HEK293 (cell line): ENCODE measurements around the gene NSL1.

Source experiments
- BCL11B ChIP-seq: fragments of 450-650 bp; formaldehyde crosslinking; IDR thresholded peaks from 2 replicates; pipeline ENCODE4 v1.5.1; 2016; ENCODE audit warnings: low read depth, missing biosample characterization, missing genetic modification characterization
- HOXA7 ChIP-seq: sonication (generic); formaldehyde crosslinking; IDR thresholded peaks from 2 replicates; pipeline ENCODE4 v1.8.1; 2022; ENCODE audit warnings: missing genetic modification reagents, borderline replicate concordance
- TCF7L2 ChIP-seq: IDR thresholded peaks from 2 replicates; pipeline ENCODE4 v1.6.1; 2011; ENCODE audit warnings: low read depth, mild to moderate bottlenecking, inconsistent platforms, low read length, moderate library complexity, borderline replicate concordance
- ZBTB1 ChIP-seq: fragments of 450-650 bp; formaldehyde crosslinking; IDR thresholded peaks from 2 replicates; pipeline ENCODE4 v1.5.1; 2016; ENCODE audit warnings: missing biosample characterization, missing genetic modification characterization
- ZNF133 ChIP-seq: fragments of 450-650 bp; formaldehyde crosslinking; IDR thresholded peaks from 2 replicates; pipeline ENCODE4 v1.5.1; 2016; ENCODE audit warnings: missing biosample characterization, missing genetic modification characterization
- ZNF423 ChIP-seq: fragments of 450-650 bp; formaldehyde crosslinking; IDR thresholded peaks from 2 replicates; pipeline ENCODE4 v1.5.1; 2016; ENCODE audit warnings: missing biosample characterization, missing genetic modification characterization
- ZNF571 ChIP-seq: fragments of 450-650 bp; formaldehyde crosslinking; IDR thresholded peaks from 2 replicates; pipeline ENCODE4 v1.5.0; 2017; ENCODE audit warnings: missing biosample characterization, missing genetic modification characterization
- TF ChIP-seq, protein P1 (sequence below): fragments of 450-650 bp; formaldehyde crosslinking; IDR thresholded peaks from 2 replicates; pipeline ENCODE4 v1.5.1; 2016; ENCODE audit warnings: missing biosample characterization, missing genetic modification characterization
- TF ChIP-seq, protein P2 (sequence below): fragments of 450-650 bp; formaldehyde crosslinking; IDR thresholded peaks from 2 replicates; pipeline ENCODE4 v1.5.1; 2016; ENCODE audit warnings: missing biosample characterization, missing genetic modification characterization

DNA sequence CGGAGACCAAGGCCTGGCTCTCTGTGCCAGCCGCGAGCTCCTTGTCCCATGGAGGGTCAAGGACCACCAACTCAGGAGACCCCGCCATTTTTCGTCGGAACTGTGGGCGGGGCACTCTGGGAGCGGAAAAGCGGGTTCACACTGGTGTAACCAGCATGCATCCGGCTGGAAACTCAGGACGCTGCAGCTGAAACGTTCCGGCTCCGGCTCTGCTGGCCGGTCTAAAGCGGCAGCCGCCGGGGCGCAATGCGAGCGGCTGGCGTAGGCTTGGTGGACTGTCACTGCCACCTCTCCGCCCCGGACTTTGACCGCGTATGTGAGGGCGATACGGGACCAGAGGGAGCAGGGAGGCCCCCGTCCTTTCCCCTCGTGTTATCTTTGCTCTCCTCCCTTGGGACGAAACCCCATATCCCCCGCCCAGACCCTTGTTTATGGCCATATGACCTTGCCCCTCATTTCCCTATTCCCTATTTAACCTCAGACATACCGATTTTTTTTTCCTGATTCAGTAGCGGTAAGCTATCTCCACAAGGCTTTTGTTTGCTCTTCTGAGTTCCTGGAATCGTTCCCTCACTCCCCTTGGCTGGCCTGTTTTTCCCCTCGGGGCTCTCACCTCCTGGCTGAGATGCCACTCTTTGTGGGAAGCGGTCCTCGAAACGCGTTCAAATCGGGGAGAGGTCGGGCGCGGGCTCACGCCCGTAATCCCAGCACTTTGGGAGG, at the start of gene NSL1, which contains the start of gene TATDN3:
- no peak for TF ChIP-seq ZNF423 (tag by site-specific recombination)
- TF ChIP-seq ZBTB1 (tag by site-specific recombination): peak; percentile 40; the same call in 1 of the 2 replicates
- TF ChIP-seq, protein P1, sequence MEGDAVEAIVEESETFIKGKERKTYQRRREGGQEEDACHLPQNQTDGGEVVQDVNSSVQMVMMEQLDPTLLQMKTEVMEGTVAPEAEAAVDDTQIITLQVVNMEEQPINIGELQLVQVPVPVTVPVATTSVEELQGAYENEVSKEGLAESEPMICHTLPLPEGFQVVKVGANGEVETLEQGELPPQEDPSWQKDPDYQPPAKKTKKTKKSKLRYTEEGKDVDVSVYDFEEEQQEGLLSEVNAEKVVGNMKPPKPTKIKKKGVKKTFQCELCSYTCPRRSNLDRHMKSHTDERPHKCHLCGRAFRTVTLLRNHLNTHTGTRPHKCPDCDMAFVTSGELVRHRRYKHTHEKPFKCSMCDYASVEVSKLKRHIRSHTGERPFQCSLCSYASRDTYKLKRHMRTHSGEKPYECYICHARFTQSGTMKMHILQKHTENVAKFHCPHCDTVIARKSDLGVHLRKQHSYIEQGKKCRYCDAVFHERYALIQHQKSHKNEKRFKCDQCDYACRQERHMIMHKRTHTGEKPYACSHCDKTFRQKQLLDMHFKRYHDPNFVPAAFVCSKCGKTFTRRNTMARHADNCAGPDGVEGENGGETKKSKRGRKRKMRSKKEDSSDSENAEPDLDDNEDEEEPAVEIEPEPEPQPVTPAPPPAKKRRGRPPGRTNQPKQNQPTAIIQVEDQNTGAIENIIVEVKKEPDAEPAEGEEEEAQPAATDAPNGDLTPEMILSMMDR (tag by site-specific recombination): peak; percentile 63
- TF ChIP-seq ZNF133 (tag by site-specific recombination): no peak; the same call in 1 of the 2 replicates
- TF ChIP-seq HOXA7: no peak
- peak; percentile 81 for TF ChIP-seq BCL11B (tag by site-specific recombination)
- no peak for TF ChIP-seq ZNF571 (tag by site-specific recombination)
- TF ChIP-seq, protein P2, sequence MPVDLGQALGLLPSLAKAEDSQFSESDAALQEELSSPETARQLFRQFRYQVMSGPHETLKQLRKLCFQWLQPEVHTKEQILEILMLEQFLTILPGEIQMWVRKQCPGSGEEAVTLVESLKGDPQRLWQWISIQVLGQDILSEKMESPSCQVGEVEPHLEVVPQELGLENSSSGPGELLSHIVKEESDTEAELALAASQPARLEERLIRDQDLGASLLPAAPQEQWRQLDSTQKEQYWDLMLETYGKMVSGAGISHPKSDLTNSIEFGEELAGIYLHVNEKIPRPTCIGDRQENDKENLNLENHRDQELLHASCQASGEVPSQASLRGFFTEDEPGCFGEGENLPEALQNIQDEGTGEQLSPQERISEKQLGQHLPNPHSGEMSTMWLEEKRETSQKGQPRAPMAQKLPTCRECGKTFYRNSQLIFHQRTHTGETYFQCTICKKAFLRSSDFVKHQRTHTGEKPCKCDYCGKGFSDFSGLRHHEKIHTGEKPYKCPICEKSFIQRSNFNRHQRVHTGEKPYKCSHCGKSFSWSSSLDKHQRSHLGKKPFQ (tag by site-specific recombination): peak; percentile 100
- no peak for TF ChIP-seq TCF7L2
